Measurements from ENCODE around the gene NBAS. TPM values are rescaled to one million over a fixed set of nuclear protein-coding genes. Genes with fewer than 3 reads are reported as not detected.
A peak's percentile ranks its signal among the peaks of the same experiment; 100 is the strongest.

Gene NBAS
- total RNA-seq, 1 donor from 2014 or later = 57.6 TPM

- Histone ChIP-seq H3K4me2 (ENCODE audit: low read length) (no peak overlapping the region), H3K79me2 (ENCODE audit: insufficient read depth, low read length) (no peaks in the 10 kb centered on the region), H3K36me3 (ENCODE audit: insufficient read depth, low read length) (no peaks in the 10 kb centered on the region), H2AFZ (ENCODE audit: low read depth, low read length) (no peak overlapping the region), H3K4me3 (ENCODE audit: insufficient read depth, low read depth, low read length) (no peak overlapping the region), H3K27me3 (ENCODE audit: insufficient read depth, low read length) (no peaks in the 10 kb centered on the region), H3K9me3 (ENCODE audit: insufficient read depth, low read depth, low read length) (no peaks in the 10 kb centered on the region), H3K27ac (ENCODE audit: low read depth, low read length) (no peak overlapping the region), H3K4me1 (ENCODE audit: insufficient read depth, low read length) (no peaks in the 10 kb centered on the region), H4K20me1 (ENCODE audit: insufficient read depth, low read length) (peaks cover 15% of the 10 kb centered on the region), H3K9ac (ENCODE audit: low read length) (no peak overlapping the region)
- TF ChIP-seq EZH2 (IDR thresholded peaks at IDR 0.05; ENCODE audit: insufficient read depth, low read length) = no peak
- Mint-ChIP-seq H3K27me3 (ENCODE audit: low read depth, unreplicated experiment) (no peaks in the 10 kb centered on the region), H3K4me3 (ENCODE audit: unreplicated experiment) (no peak overlapping the region), H3K36me3 (ENCODE audit: low read depth, unreplicated experiment) (peaks cover 35% of the 10 kb centered on the region), H3K4me1 (ENCODE audit: low read depth, unreplicated experiment) (peaks cover 10% of the 10 kb centered on the region), H3K27ac (ENCODE audit: unreplicated experiment) (no peak overlapping the region), H3K9me3 (ENCODE audit: unreplicated experiment) (no peaks in the 10 kb centered on the region)
- DNase-seq (ENCODE audit: low read depth) (no peak), FAIRE-seq (no peak)
Observed at GRCh38 chr2:15306706-15307105, 254.4 kb downstream of the NBAS start.

DNA sequence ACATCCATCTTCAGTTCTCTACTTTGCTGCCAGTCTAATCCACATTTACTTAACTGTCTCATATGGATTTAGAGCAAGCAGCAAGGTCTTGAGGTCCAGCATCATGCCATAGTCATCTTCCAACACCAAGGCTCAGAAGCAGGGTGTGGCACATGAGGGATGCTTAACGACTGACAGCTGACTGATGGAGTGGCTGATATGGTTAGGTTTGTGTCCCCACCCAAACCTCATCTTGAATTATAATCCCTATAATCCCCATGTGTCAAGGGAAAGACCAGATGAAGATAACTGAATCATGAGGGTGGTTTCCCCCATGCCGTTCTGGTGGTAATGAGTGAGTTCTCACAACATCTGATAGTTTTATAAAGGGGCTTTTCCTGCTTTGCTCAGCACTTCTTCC, 257.3 kb downstream of the NBAS start:
- Histone ChIP-seq H3K79me2 (ENCODE audit: insufficient read depth, low read length) (no peaks in the 10 kb centered on the region), H3K27ac (ENCODE audit: low read depth, low read length) (no peak overlapping the region), H4K20me1 (ENCODE audit: insufficient read depth, low read length) (peaks cover 3% of the 10 kb centered on the region), H3K9ac (ENCODE audit: low read length) (no peak overlapping the region), H3K9me3 (ENCODE audit: insufficient read depth, low read depth, low read length) (no peaks in the 10 kb centered on the region), H3K27me3 (ENCODE audit: insufficient read depth, low read length) (no peaks in the 10 kb centered on the region), H3K4me2 (ENCODE audit: low read length) (no peak overlapping the region), H3K36me3 (ENCODE audit: insufficient read depth, low read length) (no peaks in the 10 kb centered on the region), H3K4me1 (ENCODE audit: insufficient read depth, low read length) (no peaks in the 10 kb centered on the region), H2AFZ (ENCODE audit: low read depth, low read length) (no peak overlapping the region), H3K4me3 (ENCODE audit: insufficient read depth, low read depth, low read length) (no peak overlapping the region)
- no peak for TF ChIP-seq EZH2 (IDR thresholded peaks at IDR 0.05; ENCODE audit: insufficient read depth, low read length)
- TF ChIP-seq, protein P1, sequence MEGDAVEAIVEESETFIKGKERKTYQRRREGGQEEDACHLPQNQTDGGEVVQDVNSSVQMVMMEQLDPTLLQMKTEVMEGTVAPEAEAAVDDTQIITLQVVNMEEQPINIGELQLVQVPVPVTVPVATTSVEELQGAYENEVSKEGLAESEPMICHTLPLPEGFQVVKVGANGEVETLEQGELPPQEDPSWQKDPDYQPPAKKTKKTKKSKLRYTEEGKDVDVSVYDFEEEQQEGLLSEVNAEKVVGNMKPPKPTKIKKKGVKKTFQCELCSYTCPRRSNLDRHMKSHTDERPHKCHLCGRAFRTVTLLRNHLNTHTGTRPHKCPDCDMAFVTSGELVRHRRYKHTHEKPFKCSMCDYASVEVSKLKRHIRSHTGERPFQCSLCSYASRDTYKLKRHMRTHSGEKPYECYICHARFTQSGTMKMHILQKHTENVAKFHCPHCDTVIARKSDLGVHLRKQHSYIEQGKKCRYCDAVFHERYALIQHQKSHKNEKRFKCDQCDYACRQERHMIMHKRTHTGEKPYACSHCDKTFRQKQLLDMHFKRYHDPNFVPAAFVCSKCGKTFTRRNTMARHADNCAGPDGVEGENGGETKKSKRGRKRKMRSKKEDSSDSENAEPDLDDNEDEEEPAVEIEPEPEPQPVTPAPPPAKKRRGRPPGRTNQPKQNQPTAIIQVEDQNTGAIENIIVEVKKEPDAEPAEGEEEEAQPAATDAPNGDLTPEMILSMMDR (IDR thresholded peaks at IDR 0.05; ENCODE audit: insufficient read depth, low read depth, low read length) = no peak
- DNase-seq (ENCODE audit: low read depth) (no peak), FAIRE-seq (no peak)
- Mint-ChIP-seq H3K36me3 (ENCODE audit: low read depth, unreplicated experiment) (peaks cover 47% of the 10 kb centered on the region), H3K9me3 (ENCODE audit: unreplicated experiment) (no peaks in the 10 kb centered on the region), H3K27ac (ENCODE audit: unreplicated experiment) (no peak overlapping the region), H3K4me3 (ENCODE audit: unreplicated experiment) (no peak overlapping the region), H3K27me3 (ENCODE audit: low read depth, unreplicated experiment) (no peaks in the 10 kb centered on the region), H3K4me1 (ENCODE audit: low read depth, unreplicated experiment) (no peaks in the 10 kb centered on the region)

GRCh38 chr2:15302154-15302553, 259.0 kb downstream of the NBAS start:
- Mint-ChIP-seq H3K36me3 (ENCODE audit: low read depth, unreplicated experiment) (peaks cover 55% of the 10 kb centered on the region), H3K27me3 (ENCODE audit: low read depth, unreplicated experiment) (no peaks in the 10 kb centered on the region), H3K27ac (ENCODE audit: unreplicated experiment) (no peak overlapping the region), H3K4me3 (ENCODE audit: unreplicated experiment) (no peak overlapping the region), H3K4me1 (ENCODE audit: low read depth, unreplicated experiment) (peaks cover 1% of the 10 kb centered on the region), H3K9me3 (ENCODE audit: unreplicated experiment) (no peaks in the 10 kb centered on the region)
- Histone ChIP-seq H3K79me2 (ENCODE audit: insufficient read depth, low read length) (no peaks in the 10 kb centered on the region), H4K20me1 (ENCODE audit: insufficient read depth, low read length) (peaks cover 3% of the 10 kb centered on the region), H2AFZ (ENCODE audit: low read depth, low read length) (no peak overlapping the region), H3K4me3 (ENCODE audit: insufficient read depth, low read depth, low read length) (no peak overlapping the region), H3K4me2 (ENCODE audit: low read length) (no peak overlapping the region), H3K9me3 (ENCODE audit: insufficient read depth, low read depth, low read length) (no peaks in the 10 kb centered on the region), H3K27ac (ENCODE audit: low read depth, low read length) (no peak overlapping the region), H3K9ac (ENCODE audit: low read length) (no peak overlapping the region), H3K36me3 (ENCODE audit: insufficient read depth, low read length) (no peaks in the 10 kb centered on the region), H3K4me1 (ENCODE audit: insufficient read depth, low read length) (no peaks in the 10 kb centered on the region), H3K27me3 (ENCODE audit: insufficient read depth, low read length) (no peaks in the 10 kb centered on the region)
- TF ChIP-seq EZH2 (IDR thresholded peaks at IDR 0.05; ENCODE audit: insufficient read depth, low read length) = no peak
- TF ChIP-seq, protein P1 (IDR thresholded peaks at IDR 0.05; ENCODE audit: insufficient read depth, low read depth, low read length) = no peak
- FAIRE-seq (no peak), DNase-seq (ENCODE audit: low read depth) (peak; percentile 34)

Measured in astrocyte (in vitro differentiated cells and primary cell).